ENCODE results near the gene HTRA3. TPM values are rescaled to one million over a fixed set of nuclear protein-coding genes. Genes with fewer than 3 reads are reported as not detected.

The HTRA3 gene
- total RNA-seq, 2 experiments from 2014 or later, result not detected

- Mint-ChIP-seq H3K4me3 (no peak overlapping the region), H3K27ac (no peak overlapping the region), H3K9me3 (no peaks in the 10 kb centered on the region), H3K27me3 (peaks cover 24% of the 10 kb centered on the region), H3K4me1 (no peaks in the 10 kb centered on the region), H3K36me3 (ENCODE audit: low read depth) (no peaks in the 10 kb centered on the region)
- POLR2A ChIA-PET, result no interaction called here
- no peak for DNase-seq
- CTCF ChIA-PET, result no interaction called here
These were observed 841 bp downstream of the HTRA3 start for GRCh38 chr4:8270418-8270771.

GRCh38 chr4:8270912-8271815 lies 1.6 kb downstream of the HTRA3 start:
- DNase-seq, result no peak
- Mint-ChIP-seq H3K27me3 (peaks cover 24% of the 10 kb centered on the region), H3K36me3 (ENCODE audit: low read depth) (no peaks in the 10 kb centered on the region), H3K27ac (no peak overlapping the region), H3K9me3 (no peaks in the 10 kb centered on the region), H3K4me1 (no peaks in the 10 kb centered on the region), H3K4me3 (no peak overlapping the region)
- CTCF ChIA-PET, result no interaction called here
- POLR2A ChIA-PET, result no interaction called here

- H3K4me3 Mint-ChIP-seq, result no peak overlapping the region
- ChIA-PET CTCF (no interaction called here), POLR2A (no interaction called here)
- H3K4me1 Mint-ChIP-seq, result no peaks in the 10 kb centered on the region
- no peaks in the 10 kb centered on the region for H3K36me3 Mint-ChIP-seq (ENCODE audit: low read depth)
- DNase-seq, result no peak
- no peak overlapping the region for H3K27ac Mint-ChIP-seq
- H3K9me3 Mint-ChIP-seq, result no peaks in the 10 kb centered on the region
- H3K27me3 Mint-ChIP-seq, result peaks cover 24% of the 10 kb centered on the region
These were observed 2.3 kb downstream of the HTRA3 start for GRCh38 chr4:8271821-8272220.

GRCh38 chr4:8272472-8273428 lies 3.2 kb downstream of the HTRA3 start:
- no peaks in the 10 kb centered on the region for H3K4me1 Mint-ChIP-seq
- no peaks in the 10 kb centered on the region for H3K9me3 Mint-ChIP-seq
- H3K27ac Mint-ChIP-seq, result no peak overlapping the region
- CTCF ChIA-PET, result no interaction called here
- peaks cover 24% of the 10 kb centered on the region for H3K27me3 Mint-ChIP-seq
- POLR2A ChIA-PET, result no interaction called here
- no peak for DNase-seq
- no peaks in the 10 kb centered on the region for H3K36me3 Mint-ChIP-seq (ENCODE audit: low read depth)
- no peak overlapping the region for H3K4me3 Mint-ChIP-seq

GRCh38 chr4:8273450-8273849 lies 3.9 kb downstream of the HTRA3 start:
- no peak for DNase-seq
- peaks cover 21% of the 10 kb centered on the region for H3K27me3 Mint-ChIP-seq
- ChIA-PET POLR2A (no interaction called here), CTCF (no interaction called here)
- no peak overlapping the region for H3K4me3 Mint-ChIP-seq
- no peaks in the 10 kb centered on the region for H3K9me3 Mint-ChIP-seq
- no peaks in the 10 kb centered on the region for H3K36me3 Mint-ChIP-seq (ENCODE audit: low read depth)
- no peak overlapping the region for H3K27ac Mint-ChIP-seq
- H3K4me1 Mint-ChIP-seq, result no peaks in the 10 kb centered on the region

- Mint-ChIP-seq H3K9me3 (no peaks in the 10 kb centered on the region), H3K4me3 (no peak overlapping the region), H3K4me1 (no peaks in the 10 kb centered on the region), H3K27me3 (peaks cover 14% of the 10 kb centered on the region), H3K27ac (peak overlapping the region; percentile 73), H3K36me3 (ENCODE audit: low read depth) (no peaks in the 10 kb centered on the region)
- no peak for DNase-seq
- POLR2A ChIA-PET, result no interaction called here
- CTCF ChIA-PET, result no interaction called here
These were observed 4.6 kb downstream of the HTRA3 start for GRCh38 chr4:8274066-8274652.

- H3K36me3 Mint-ChIP-seq (ENCODE audit: low read depth), result no peaks in the 10 kb centered on the region
- no peaks in the 10 kb centered on the region for H3K9me3 Mint-ChIP-seq
- no peak overlapping the region for H3K27ac Mint-ChIP-seq
- ChIA-PET POLR2A (no interaction called here), CTCF (interaction anchor here (1.1 kb wide), 1 partner anchor 8 kb away, joined by 3 read pairs; no protein-coding TSS in a partner anchor)
- no peak overlapping the region for H3K4me3 Mint-ChIP-seq
- H3K27me3 Mint-ChIP-seq, result peaks cover 13% of the 10 kb centered on the region
- DNase-seq, result no peak
- no peaks in the 10 kb centered on the region for H3K4me1 Mint-ChIP-seq
These were observed 5.4 kb downstream of the HTRA3 start for GRCh38 chr4:8274765-8275547.

GRCh38 chr4:8275548-8275910 lies 6.0 kb downstream of the HTRA3 start:
- no peak overlapping the region for H3K27ac Mint-ChIP-seq
- ChIA-PET POLR2A (no interaction called here), CTCF (interaction anchor here (1.1 kb wide), 1 partner anchor 9 kb away, joined by 3 read pairs; no protein-coding TSS in a partner anchor)
- no peaks in the 10 kb centered on the region for H3K4me1 Mint-ChIP-seq
- no peaks in the 10 kb centered on the region for H3K36me3 Mint-ChIP-seq (ENCODE audit: low read depth)
- DNase-seq, result no peak
- no peaks in the 10 kb centered on the region for H3K9me3 Mint-ChIP-seq
- H3K4me3 Mint-ChIP-seq, result no peak overlapping the region
- H3K27me3 Mint-ChIP-seq, result peaks cover 12% of the 10 kb centered on the region

GRCh38 chr4:8276358-8277240 lies 7.0 kb downstream of the HTRA3 start:
- Mint-ChIP-seq H3K27me3 (peaks cover 3% of the 10 kb centered on the region), H3K36me3 (ENCODE audit: low read depth) (no peaks in the 10 kb centered on the region), H3K4me1 (no peaks in the 10 kb centered on the region), H3K4me3 (no peak overlapping the region), H3K27ac (no peak overlapping the region), H3K9me3 (no peaks in the 10 kb centered on the region)
- ChIA-PET POLR2A (no interaction called here), CTCF (no interaction called here)
- no peak for DNase-seq

- no peaks in the 10 kb centered on the region for H3K36me3 Mint-ChIP-seq (ENCODE audit: low read depth)
- H3K27ac Mint-ChIP-seq, result no peak overlapping the region
- DNase-seq, result no peak
- H3K27me3 Mint-ChIP-seq, result no peaks in the 10 kb centered on the region
- no peaks in the 10 kb centered on the region for H3K9me3 Mint-ChIP-seq
- no peaks in the 10 kb centered on the region for H3K4me1 Mint-ChIP-seq
- POLR2A ChIA-PET, result no interaction called here
- no peak overlapping the region for H3K4me3 Mint-ChIP-seq
- CTCF ChIA-PET, result no interaction called here
These were observed 7.9 kb downstream of the HTRA3 start for GRCh38 chr4:8277356-8278008.

GRCh38 chr4:8278009-8278395 lies 8.4 kb downstream of the HTRA3 start:
- no peak overlapping the region for H3K4me3 Mint-ChIP-seq
- no peaks in the 10 kb centered on the region for H3K9me3 Mint-ChIP-seq
- no peaks in the 10 kb centered on the region for H3K4me1 Mint-ChIP-seq
- H3K36me3 Mint-ChIP-seq (ENCODE audit: low read depth), result no peaks in the 10 kb centered on the region
- DNase-seq, result no peak
- CTCF ChIA-PET, result interaction anchor here (0.6 kb wide), 1 partner anchor 75 kb away, joined by 4 read pairs; no protein-coding TSS in a partner anchor
- H3K27me3 Mint-ChIP-seq, result no peaks in the 10 kb centered on the region
- POLR2A ChIA-PET, result no interaction called here
- no peak overlapping the region for H3K27ac Mint-ChIP-seq
